GM21447 (cell line): ENCODE results near the gene NTRK1.

Experiments used
- ATAC-seq: cut with Tn5 transposase; IDR thresholded peaks from one replicate; pipeline ENCODE4 v1.9.1; 2021; ENCODE audit not compliant: unreplicated experiment

Gene NTRK1

GRCh38 chr1:156877433-156878170 is 16.9 kb downstream of the NTRK1 start:
- ATAC-seq = no peak

GRCh38 chr1:156879876-156880275 is 19.2 kb downstream of the NTRK1 start:
- no peak for ATAC-seq

- no peak for ATAC-seq
These were observed 19.8 kb downstream of the NTRK1 start for GRCh38 chr1:156880473-156880872.

GRCh38 chr1:156881101-156881500 is 20.4 kb downstream of the NTRK1 start:
- ATAC-seq = no peak

GRCh38 chr1:156881663-156882062 is 21.0 kb downstream of the NTRK1 start:
- no peak for ATAC-seq

- no peak for ATAC-seq
These were observed 21.9 kb downstream of the NTRK1 start for GRCh38 chr1:156882543-156882942.

- ATAC-seq = no peak
These were observed 23.3 kb downstream of the NTRK1 start for GRCh38 chr1:156883919-156884318.

- no peak for ATAC-seq
These were observed 24.0 kb downstream of the NTRK1 start for GRCh38 chr1:156884560-156885184.

DNA sequence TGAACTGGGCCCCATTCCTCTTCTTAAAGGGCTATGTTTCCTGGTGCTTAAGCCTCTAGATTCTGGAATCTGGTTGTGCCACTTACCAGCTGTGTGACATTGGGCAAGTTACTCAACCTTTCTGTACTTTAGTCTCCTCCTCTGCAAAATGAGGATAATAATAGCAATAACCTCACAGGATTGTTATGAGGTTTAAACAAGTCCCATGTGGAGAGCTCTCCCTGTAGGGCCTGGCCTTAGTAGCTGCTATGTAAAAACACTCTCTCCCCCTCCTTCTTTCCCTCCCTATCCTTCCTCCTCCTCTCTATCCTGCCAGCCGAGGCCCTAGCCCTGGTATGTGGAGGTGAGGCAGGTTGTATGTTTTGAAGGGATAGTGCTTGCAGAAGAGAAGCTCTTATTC is 24.6 kb downstream of the NTRK1 start:
- ATAC-seq = no peak

- no peak for ATAC-seq
These were observed 25.3 kb downstream of the NTRK1 start for GRCh38 chr1:156885880-156886355.

DNA sequence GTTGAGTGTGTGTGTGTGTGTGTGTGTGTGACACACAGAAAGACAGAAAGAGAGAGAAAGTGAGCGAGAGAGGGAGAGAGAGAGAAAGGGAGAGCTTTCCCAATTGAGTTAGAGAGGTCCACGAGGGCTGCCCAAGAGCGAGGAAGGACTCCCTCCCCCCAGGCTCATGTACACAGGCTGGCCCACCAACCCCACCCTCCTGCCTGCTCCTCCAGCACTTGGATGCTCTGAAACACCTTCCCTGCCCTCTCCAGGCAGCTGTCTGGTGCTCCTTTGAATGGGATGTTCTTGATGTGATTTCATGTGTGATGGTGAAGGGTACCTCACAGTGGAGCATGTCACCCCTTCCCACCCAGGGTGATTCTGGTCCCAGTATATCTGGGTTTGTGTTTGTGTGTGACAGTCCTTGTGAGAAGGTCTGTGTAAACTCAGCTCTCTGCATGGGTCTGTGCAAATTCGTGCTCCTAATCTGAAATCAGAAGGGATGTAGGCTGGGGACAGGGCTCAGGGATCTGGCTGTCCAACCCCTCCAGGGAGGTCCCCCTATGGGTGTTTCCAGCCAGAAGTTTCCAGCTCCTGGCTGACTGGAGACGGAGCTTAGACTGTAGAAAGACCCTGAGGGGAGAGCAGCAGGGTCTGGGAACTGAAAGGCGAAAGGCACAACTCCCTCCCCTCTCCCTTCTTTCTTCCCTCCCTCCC is 26.1 kb downstream of the NTRK1 start:
- no peak for ATAC-seq

DNA sequence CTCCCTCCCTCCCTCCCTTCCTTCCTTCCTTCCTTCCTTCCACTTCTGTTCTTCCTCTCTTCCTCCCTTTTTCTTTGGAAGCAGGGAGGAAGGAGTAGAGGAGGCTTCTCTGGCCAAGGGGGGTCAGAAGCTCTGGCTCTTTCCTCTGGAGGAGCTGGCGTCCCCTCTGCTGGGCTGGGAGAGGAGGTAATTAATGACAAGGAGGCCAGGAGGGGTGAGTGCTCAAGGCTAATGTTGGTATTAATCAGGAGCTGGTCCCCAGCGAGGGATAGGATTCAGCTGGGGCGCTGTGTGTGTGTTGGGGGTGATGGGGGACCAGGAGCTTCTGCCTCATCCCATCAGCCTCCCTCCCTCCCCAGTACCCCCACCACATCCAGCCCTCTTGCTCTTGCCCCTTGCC is 26.7 kb downstream of the NTRK1 start:
- no peak for ATAC-seq

- no peak for ATAC-seq
These were observed 27.1 kb downstream of the NTRK1 start for GRCh38 chr1:156887734-156888133.

GRCh38 chr1:156889802-156890580 is 29.3 kb downstream of the NTRK1 start:
- no peak for ATAC-seq

DNA sequence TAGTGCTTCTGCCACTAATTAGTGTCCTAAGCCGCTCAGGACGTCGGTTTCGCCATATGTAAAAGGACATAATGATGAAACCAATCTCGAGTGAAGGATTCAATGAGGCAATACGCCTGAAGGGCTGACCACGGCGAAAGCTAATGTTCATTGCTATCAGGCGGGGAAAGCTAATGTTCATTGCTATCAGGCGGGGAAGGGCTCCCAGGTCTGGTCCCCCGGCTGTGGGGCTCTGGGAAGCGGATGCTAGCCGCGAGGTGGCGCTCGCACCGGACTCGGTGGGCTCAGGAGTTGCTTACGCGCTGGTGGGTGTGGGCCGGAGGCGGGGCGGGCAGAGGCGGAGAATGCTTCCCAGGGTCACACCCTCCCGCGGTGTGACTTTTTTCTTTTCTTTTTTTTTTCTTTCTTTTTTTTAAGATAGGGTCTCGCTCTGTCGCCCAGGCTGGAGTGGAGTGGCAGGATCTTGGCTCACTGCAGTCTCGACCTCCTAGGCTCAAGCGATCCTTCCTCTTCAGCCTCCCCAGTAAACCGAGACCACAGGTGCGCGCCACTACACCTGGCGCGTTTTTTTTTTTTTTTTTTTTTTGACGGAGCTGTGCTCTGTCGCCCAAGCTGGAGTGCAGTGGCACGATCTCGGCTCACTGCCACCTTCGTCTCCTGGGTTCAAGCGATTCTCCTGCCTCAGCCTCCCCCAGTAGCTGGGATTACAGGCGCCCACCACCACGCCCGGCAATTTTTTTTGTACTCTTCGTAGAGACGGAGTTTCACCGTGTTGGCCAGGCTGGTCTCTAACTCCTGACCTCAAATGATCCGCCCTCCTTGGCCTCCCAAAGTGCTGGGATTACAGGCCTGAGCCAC is 31.8 kb downstream of the NTRK1 start:
- ATAC-seq = peak; percentile 79

- ATAC-seq = no peak
These were observed 32.6 kb downstream of the NTRK1 start, which contains the start of gene PEAR1 for GRCh38 chr1:156893048-156893953. Gene PEAR1, plus strand, starts transcription at chr1:156893718. Its CDS starts 10,209 bp downstream, at chr1:156903927.

- ATAC-seq = no peak
These were observed 33.3 kb downstream of the NTRK1 start for GRCh38 chr1:156894001-156894400.

DNA sequence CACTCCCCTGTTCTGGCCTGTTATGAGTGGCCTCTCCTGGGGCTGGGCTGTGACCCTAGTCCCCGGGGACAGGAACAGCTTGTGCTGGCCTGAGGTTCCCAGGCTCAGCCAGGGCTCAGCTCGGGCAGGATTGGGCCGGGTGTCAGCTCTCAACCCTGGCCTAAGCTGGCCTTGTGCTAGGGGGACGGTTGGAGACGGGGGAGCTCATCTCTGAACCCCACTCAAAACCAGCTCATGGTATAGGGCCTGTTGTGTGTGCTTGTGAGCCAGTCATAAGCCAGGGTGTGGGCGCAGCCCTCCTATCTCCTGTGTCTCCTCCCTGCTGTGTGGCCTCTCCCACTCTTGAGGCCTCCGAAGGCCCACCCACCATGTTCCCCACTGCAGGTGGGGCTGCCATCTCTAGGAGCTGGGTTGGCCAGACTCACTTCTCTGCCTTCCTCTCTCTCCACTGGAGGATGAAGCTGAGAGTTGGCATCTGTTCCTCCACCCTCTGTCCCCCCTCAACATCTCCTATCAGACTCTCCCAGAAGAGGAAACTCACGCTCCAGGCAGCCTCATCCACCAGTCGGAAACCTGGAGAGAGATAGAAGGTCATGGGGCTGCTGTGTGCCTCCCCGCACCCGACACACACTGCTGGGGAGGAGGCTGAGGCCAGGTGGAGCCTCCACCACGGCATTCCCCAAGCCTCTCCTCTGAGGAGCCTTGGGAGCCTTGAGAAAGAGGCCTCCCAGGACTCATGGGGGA is 34.2 kb downstream of the NTRK1 start:
- no peak for ATAC-seq

- ATAC-seq = no peak
These were observed 34.8 kb downstream of the NTRK1 start for GRCh38 chr1:156895455-156895812.
